Measurements from ENCODE around the gene GPSM1.

DNA sequence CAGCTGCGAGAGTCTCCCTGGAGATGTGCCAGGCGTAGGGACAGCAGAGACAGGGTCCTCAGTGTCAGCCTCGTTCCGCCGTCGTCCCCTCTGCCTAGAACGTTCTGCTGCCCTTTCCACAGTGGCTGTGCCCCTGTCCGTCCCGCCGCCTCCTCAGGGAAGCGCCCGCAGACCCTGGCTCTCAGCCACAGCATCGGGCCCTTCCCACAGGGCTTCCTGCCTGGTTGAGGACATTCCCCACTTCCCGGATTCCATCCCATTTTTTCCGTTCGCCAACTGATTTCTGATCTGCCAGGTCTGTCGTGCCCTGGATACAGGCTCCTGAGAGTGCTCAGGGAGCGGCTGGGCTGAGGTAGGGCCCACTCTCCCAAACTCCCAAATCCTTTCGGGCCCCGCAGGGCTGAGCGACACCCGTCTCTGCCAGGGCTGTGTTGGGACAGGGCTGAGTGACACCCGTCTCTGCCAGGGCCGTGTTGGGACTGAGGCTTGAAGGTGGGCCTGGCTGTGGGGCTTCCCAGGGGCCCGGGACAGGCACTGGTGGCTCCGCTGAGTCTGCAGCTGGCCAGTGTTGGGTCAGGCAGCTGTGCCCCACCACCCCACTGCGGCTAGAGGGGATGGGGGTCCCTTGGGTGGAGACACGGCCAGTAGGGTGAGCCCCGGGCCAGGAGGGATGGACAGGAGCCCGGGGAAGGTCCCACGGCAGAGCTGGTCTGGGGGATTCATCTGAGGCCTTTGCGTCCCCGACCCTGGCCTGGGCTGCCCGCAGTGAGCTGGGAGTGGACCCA lies 20.3 kb downstream of the GPSM1 start:
- TF ChIP-seq POLR2AphosphoS5 (IDR thresholded peaks at IDR 0.05; ENCODE audit: low read depth) (no peak), SPI1 (IDR thresholded peaks at IDR 0.05; ENCODE audit: borderline replicate concordance, low read depth) (no peak)
- TF ChIP-seq, protein P1, sequence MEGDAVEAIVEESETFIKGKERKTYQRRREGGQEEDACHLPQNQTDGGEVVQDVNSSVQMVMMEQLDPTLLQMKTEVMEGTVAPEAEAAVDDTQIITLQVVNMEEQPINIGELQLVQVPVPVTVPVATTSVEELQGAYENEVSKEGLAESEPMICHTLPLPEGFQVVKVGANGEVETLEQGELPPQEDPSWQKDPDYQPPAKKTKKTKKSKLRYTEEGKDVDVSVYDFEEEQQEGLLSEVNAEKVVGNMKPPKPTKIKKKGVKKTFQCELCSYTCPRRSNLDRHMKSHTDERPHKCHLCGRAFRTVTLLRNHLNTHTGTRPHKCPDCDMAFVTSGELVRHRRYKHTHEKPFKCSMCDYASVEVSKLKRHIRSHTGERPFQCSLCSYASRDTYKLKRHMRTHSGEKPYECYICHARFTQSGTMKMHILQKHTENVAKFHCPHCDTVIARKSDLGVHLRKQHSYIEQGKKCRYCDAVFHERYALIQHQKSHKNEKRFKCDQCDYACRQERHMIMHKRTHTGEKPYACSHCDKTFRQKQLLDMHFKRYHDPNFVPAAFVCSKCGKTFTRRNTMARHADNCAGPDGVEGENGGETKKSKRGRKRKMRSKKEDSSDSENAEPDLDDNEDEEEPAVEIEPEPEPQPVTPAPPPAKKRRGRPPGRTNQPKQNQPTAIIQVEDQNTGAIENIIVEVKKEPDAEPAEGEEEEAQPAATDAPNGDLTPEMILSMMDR (IDR thresholded peaks at IDR 0.05; ENCODE audit: insufficient read depth, low read length): no peak
- TF ChIP-seq, protein P2, sequence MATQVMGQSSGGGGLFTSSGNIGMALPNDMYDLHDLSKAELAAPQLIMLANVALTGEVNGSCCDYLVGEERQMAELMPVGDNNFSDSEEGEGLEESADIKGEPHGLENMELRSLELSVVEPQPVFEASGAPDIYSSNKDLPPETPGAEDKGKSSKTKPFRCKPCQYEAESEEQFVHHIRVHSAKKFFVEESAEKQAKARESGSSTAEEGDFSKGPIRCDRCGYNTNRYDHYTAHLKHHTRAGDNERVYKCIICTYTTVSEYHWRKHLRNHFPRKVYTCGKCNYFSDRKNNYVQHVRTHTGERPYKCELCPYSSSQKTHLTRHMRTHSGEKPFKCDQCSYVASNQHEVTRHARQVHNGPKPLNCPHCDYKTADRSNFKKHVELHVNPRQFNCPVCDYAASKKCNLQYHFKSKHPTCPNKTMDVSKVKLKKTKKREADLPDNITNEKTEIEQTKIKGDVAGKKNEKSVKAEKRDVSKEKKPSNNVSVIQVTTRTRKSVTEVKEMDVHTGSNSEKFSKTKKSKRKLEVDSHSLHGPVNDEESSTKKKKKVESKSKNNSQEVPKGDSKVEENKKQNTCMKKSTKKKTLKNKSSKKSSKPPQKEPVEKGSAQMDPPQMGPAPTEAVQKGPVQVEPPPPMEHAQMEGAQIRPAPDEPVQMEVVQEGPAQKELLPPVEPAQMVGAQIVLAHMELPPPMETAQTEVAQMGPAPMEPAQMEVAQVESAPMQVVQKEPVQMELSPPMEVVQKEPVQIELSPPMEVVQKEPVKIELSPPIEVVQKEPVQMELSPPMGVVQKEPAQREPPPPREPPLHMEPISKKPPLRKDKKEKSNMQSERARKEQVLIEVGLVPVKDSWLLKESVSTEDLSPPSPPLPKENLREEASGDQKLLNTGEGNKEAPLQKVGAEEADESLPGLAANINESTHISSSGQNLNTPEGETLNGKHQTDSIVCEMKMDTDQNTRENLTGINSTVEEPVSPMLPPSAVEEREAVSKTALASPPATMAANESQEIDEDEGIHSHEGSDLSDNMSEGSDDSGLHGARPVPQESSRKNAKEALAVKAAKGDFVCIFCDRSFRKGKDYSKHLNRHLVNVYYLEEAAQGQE (IDR thresholded peaks at IDR 0.05; ENCODE audit: insufficient replicate concordance, low read depth): no peak

Measured in HL-60 (cell line).